Cardiac septum (tissue), 1 donor: ENCODE data around the gene CR1L. TPM values are rescaled to one million over a fixed set of nuclear protein-coding genes. Genes with fewer than 3 reads are reported as not detected.
"Not testable (repeated sequence)": the region's sequence is repeated elsewhere in the genome, so short reads cannot be mapped to it uniquely, and the experiment has no call there.

Experiments used
- DNase-seq: peaks from one replicate; pipeline ENCODE4 v3.0.0-alpha.2; 2020; ENCODE audit warnings: low spot score
- intact Hi-C: fragments of 100-400 bp; cut with DNase I; formaldehyde crosslinking; loops from one replicate; pipeline ENCODE4 v1.14.0; 2022
- total RNA-seq: library from RNA; stranded (reverse); fragmentation: NEBNext Ultra II Directional; extraction: Animal tissue kit (Norgen Biotek cat#: 25700); gene quantifications from one replicate; pipeline ENCODE4 v1.2.1, GENCODE V29; 2021
- donor health status: DM: no; HTN: no; CAD: no.

CR1L gene
- total RNA-seq, 1 donor from 2014 or later = not detected

DNA sequence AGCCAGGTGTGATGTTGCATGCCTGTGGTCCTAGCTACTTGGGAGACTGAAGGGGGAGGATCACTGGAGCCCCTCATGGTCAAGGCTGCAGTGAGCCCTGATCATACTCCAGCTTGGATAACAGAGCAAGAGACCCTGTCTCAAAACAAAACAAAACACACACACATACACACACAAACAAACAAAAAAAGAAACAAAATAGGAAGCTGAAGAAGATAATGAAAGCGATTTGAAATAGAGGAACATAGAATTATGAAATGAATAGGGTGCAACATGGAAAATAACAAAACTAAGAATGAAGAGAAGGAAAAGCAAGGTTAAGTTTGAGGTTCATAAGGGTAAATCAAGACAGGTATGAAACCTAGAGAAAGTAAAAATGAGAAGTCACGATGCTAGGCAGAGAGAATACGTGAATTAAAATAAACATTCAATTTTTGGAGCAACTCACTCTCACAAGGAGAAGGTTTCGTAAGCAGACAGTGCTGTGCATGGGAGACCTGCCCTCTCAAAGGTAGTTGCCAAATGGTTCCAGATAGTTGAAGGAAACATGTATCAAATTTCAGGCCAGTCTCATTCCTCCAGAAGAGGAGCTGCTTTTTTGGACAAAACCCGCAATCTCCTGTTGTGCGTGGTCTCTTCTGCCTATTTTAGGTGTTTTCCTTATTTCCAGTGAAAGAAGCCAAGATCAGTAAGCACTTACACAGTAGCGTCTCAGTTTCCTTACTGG lies 110.2 kb downstream of the CR1L start:
- intact Hi-C loops = loop anchor here (5.0 kb wide), 1 partner anchor 52 kb away; no protein-coding TSS in a partner anchor
- no peak for DNase-seq

DNA sequence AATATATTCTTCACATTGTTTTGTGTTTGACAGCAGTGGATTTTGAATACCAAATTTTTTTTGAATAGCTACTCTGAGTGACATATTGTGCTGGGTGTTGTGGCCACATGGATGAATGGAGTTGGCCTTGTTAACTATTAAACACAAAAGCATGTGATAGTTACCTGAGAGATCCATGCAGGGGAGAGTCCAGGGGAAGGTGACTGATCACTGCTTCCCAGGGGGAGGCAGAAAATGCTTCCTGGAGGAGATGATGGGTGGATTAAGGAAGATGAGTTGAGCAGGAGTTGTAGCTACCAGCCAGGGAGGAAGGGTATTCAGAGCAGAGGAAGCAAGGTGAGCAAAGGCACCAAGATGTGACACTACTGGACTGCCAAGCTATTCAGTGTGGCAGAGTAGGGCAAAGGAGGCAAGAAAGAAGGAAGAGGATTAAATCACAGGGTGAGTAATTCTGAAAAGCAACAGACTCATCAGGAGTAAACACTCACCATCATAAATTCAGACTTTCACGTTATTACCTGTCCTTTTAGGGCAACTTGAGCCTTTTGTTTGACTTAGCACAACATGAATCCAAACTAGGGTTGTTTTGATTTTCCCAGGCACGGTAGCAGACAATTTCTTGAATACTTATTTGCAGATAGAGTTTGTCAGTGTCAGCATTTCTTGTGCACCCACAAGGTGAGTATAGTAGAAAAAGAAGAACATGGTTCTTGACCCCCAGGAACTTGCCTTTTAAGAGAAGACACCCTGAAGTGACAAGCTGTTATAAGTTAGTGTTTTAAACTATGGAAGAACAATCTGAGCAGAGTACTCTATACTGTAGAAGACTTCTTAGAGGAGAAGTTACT lies 111.1 kb downstream of the CR1L start:
- intact Hi-C loops = no loop called here

DNA sequence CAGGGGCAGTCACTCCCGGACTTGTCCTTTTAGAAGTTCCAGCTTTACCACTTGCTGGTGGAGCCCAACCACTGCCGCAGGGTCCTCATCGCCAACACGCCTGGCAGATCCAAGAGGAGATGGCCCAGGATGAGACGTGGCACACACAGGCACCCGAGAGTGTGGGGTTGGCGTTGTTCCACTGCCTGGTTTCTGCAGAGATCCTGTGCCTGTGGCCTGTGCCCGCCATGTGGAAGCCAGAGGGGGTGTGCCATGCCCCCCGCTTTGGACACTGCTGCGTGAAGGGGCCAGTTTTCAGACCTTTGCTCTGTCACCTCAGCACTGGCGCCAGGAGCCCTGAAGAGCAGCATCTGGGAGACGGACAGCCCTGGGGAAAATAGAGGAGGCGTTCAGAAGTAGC lies 117.7 kb downstream of the CR1L start:
- intact Hi-C loops = no loop called here
- DNase-seq = no peak

More for the DNA sequence above, 111.1 kb downstream of the CR1L start:
- DNase-seq = no peak

DNA sequence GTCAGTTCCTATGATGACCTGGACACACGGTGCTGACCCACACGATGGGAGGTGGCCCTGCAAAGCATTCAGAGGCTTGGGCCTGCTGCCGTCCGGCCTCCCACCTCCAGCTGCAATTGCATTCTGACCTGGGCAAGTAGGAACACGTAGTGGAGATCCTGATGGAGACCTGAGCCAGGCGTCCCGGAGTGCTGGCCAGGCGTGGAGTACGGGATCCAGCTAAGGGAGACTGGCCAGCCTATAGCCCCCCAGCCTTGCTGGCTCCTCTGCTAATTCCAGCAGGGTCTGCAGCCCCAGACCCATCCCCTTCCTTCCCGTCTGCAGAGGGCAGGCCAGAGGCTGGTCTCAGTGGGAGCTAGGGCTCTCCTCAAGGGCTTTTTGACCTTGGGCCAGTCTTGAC lies 118.2 kb downstream of the CR1L start:
- DNase-seq = no peak
- intact Hi-C loops = no loop called here

DNA sequence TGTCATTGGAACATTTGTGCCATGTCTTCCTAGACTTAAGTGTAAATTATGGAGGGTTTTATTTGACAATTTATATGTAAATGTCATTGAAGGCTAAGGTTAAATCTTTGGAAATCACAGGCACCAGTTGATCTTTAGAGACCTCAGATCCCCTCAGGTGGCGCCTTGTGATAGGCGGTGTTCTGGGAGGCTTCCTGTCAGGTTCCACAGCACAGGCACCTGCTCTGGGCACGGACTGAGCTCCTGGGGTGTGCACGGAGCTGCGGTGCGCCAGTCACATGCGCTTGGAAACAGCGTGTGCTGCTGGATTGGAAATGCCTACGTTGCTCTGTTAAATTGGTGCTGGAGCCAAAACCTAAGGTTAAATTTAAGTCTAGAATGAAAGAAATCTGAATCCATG lies 119.0 kb downstream of the CR1L start:
- DNase-seq = no peak
- intact Hi-C loops = no loop called here

DNA sequence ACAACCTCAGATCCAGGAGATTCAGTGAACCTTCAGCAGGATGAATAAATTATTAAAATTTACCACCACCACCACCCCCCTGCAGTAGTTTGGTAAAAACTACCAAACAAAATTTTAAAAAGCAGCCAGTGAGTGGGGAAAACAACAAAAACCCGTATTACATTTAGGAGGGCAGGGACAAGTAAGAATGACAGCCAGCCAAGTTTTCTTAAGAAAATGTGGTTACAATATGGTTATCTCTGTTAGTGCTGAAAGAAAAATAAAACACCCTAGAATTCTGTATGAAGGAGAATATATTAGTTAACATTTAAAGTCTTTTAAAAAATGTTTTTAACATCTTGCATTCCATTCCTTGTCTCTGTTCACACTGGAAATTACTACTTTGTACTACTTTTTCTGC lies 121.6 kb downstream of the CR1L start:
- intact Hi-C loops = no loop called here

DNA sequence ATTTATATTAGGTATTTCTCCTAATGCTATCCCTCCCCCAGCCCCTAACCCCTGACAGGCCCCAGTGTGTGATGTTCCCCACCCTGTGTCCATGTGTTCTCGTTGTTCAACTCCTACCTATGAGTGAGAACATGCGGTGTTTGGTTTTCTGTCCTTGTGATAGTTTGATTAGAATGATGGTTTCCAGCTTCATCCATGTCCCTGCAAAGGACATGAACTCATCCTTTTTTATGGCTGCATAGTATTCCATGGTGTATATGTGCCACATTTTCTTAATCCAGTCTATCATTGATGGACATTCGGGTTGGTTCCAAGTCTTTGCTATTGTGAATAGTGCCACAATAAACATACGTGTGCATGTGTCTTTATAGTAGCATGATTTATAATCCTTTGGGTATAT lies 125.6 kb downstream of the CR1L start:
- DNase-seq, intact Hi-C loops: not testable (repeated sequence)

More for the DNA sequence above, 121.6 kb downstream of the CR1L start:
- DNase-seq = no peak

Other genes starting within 250 kb of the CR1L start
- not detected for gene CR2, start 190.8 kb upstream of the CR1L start, total RNA-seq
- gene CR1, start 149.0 kb upstream of the CR1L start, total RNA-seq = 4.1 TPM
- gene CD46, start 106.9 kb downstream of the CR1L start, total RNA-seq = 83.6 TPM